DMS 273 treated with DMSO at 0.1 percent for 48 hours (cell line): Measurements from ENCODE around the gene LTO1.

Source experiments
- DNase-seq: peaks from one replicate; lab custom pipeline; 2025; lab: John Stamatoyannopoulos, UW

Gene LTO1

GRCh38 chr11:69677749-69678148 lies 2.6 kb upstream of the LTO1 start:
- DNase-seq: no peak

DNA sequence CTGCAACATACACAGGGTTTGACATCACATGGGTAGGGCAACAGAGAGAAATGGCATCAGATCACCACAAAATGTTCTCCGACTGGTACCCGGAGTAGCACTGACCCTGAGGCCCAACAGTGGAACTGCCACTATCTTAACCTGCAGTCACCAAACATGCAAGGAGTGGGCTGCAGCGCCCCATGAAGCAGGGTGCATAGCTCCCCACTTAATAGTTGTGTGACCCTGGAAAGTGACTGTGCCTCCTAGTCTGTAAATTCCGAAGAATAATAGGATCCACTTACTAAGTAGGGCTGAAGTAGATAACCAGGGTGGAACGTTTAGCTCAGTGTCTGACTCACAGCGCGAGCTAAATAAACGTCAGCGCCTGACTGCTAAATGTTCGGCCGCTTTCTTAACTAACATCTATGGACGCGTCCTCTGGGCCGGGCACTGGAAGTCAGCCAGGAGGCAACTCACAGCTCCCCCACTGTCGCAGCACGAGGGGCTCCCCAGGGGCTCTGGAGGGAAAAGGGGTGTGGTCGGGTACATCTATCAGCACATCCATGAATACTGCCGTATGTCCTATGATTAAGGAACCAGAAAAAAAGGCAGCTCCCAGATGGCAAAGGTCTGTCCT lies 777 bp downstream of the LTO1 start:
- no peak for DNase-seq

- no peak for DNase-seq
Observed at GRCh38 chr11:69671734-69672465, 3.3 kb downstream of the LTO1 start.

- peak; percentile 16 for DNase-seq
Observed at GRCh38 chr11:69670158-69670845, 4.9 kb downstream of the LTO1 start.

GRCh38 chr11:69669486-69669885 lies 5.7 kb downstream of the LTO1 start:
- DNase-seq: no peak

- DNase-seq: no peak
Observed at GRCh38 chr11:69667619-69668604, 7.2 kb downstream of the LTO1 start.

DNA sequence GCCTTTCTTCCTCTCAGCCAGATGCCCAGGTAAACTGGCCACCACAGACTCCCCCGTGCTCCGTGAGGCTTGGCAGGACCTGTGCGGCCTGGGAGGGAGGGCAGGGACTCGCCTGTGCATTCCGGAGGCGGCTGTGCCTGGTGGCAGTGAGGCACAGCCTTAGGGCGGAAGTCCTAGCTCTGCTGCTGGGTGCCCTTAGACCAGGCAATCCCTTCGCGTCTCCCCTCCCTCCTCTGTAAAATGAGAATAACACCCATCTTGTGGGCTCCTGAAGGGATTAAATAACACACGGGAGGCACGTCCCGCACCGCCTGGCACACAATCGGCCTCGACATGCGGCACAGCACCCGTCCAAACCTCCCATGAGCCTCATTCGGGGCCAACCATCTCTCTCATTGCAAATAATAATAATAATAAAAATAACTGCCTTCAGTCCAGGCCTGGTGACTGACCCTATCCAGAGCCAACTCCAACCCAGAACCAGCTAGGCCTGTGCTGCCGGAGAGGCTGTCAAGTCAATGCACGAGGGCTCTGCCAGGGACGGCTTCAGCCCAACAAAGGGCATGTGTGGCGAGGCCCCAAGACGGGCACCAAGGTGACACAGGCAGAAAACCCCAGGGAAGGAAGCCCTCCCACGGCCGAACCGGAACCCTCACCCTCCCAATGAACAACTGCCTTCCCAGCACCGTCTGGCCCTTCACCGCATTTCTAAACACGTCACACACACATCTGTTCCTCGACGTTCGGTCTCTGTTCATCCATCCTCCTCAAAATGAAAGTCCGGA lies 8.2 kb downstream of the LTO1 start:
- no peak for DNase-seq

DNA sequence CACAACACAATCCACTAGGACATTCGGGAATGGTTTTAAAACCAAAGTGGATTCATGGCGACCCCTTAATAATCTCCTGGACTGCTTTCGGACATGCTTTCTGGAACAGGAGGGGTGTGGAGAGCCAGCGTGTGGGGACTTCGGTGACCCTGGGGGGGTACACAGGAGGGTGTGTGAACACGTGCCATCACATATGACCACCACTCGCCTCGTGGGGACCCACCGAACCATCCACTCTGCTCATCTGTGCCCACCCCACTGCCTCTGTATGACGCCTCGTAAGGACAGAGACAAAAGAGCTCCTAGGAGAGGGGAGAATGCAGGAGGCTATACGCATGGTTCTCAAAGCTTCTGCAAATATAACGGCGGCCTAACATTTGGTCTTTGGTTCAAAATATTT lies 8.9 kb downstream of the LTO1 start:
- DNase-seq: no peak

DNA sequence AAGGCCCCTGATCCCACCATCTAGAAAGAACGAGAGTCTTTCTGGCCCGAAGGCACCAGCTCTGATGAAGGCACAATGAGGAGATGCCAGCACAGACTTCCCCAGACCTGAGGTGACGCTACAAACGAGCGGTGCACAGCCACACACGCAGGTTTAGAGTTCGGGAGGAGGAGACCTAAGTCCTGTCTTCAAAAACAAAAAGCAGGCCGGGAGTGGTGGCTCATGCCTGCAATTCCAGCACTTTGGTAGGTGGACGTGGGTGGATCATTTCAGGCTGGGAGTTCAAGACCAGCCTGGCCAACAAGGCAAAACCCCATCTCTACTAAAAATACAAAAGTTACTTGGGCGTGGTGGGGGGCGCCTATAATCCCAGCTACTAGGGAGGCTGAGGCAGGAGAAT lies 9.5 kb downstream of the LTO1 start:
- no peak for DNase-seq

DNA sequence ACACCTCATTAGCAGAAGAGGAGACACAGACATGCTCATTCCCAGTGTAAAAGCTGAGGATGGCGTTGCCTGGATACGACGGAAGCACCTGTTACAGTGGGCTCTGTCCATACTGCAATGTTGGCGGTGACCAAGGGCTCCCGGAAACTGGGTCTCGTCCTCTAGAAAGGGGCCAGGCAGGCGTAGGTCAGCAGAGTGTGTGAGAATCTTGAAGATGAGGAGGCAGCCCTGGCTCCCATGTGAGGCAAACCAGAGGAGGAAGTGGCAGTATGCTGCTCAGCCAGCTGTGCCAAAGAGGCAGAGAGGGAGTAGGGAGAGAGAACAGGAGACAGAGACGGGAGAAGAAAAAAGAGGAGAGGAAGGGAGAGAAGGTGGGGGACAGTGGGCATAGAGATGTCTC lies 10.3 kb downstream of the LTO1 start:
- no peak for DNase-seq

- no peak for DNase-seq
Observed at GRCh38 chr11:69664103-69664775, 10.9 kb downstream of the LTO1 start.

GRCh38 chr11:69663326-69663725 lies 11.8 kb downstream of the LTO1 start:
- no peak for DNase-seq

GRCh38 chr11:69662806-69663205 lies 12.3 kb downstream of the LTO1 start:
- DNase-seq: no peak

- no peak for DNase-seq
Observed at GRCh38 chr11:69662021-69662698, 13.0 kb downstream of the LTO1 start.

DNA sequence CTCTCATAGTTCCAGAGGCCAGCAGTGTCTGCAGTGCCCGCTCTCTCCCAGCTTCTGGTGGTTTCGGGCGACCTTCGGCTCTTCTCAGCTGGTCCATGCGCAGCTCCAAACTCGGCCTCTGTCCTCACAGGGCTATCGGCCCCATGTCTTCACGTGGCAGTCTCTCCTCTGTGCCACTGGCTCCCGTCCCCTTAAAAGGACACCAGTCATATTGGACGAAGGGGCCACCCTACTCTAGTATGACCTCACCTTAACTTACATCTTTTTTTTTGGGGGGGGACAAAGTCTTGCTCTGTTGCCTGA lies 13.8 kb downstream of the LTO1 start:
- no peak for DNase-seq

GRCh38 chr11:69660001-69660500 lies 15.1 kb downstream of the LTO1 start:
- DNase-seq: no peak

DNA sequence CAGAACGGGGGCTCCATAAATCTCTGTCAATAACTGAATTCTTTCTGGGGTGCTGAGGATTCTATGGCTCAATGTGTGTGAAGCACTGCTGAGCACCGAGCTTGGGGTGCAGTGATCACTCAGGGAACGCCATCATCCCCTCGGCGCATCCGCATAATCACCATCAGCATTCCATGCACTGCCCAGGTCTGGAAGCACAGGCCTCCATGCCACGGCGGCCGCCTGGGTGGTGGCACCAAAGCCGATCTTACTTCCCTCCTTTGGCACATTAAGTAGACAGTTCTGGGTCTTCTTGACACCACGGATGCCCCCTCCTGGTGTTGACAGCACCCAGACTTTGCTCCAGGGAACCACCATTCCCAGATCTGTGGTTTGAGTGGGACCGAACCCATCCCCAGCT lies 15.6 kb downstream of the LTO1 start:
- DNase-seq: no peak

DNA sequence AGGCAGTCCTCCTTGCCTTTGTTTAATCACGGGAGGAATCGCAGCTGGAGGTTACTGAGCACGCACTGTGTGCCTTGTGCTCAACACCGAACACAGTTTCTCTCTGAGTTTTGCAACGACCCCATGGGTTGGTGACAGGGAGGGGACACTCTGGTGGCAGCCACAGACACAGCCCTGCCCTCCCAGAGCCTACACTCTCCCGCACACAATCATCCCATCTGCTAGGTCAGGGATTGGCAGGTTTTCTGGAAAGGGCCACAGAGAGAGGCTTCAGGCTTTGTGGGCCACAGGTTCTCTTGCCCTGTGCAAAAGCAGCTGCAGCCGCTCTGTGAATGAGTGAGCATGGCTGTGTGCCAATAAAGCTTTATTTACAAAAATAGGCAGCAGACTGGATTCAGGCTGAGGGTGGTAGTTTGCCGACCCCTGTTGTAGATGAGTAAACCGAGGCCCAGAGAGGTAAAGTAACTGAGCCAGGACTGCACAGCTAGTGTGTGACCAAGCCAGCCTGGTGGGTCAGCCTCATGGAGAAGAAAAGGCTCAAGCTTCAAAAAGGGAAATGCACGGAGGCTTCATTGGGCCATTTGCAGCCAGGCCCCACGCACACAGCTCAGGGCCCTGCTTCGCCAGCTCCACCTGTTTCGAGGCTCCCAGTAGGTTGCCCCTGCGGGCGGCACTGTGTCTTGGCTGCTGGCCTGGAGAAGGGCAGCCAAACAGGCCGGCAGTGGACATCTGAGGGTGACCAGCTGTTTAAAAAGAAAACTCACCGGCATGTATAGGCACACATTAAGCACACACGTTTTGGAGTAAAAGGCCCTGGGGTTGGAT lies 16.3 kb downstream of the LTO1 start:
- DNase-seq: no peak

- no peak for DNase-seq
Observed at GRCh38 chr11:69657911-69658625, 17.1 kb downstream of the LTO1 start.
